GF-D8 (cell line): Measurements from ENCODE around the gene BSN.

ENCODE experiments used
- DNase-seq: peaks from one replicate; lab custom pipeline; 2025; lab: John Stamatoyannopoulos, UW

The BSN gene

GRCh38 chr3:49716169-49716568, 161.9 kb downstream of the BSN start:
- DNase-seq: no peak

DNA sequence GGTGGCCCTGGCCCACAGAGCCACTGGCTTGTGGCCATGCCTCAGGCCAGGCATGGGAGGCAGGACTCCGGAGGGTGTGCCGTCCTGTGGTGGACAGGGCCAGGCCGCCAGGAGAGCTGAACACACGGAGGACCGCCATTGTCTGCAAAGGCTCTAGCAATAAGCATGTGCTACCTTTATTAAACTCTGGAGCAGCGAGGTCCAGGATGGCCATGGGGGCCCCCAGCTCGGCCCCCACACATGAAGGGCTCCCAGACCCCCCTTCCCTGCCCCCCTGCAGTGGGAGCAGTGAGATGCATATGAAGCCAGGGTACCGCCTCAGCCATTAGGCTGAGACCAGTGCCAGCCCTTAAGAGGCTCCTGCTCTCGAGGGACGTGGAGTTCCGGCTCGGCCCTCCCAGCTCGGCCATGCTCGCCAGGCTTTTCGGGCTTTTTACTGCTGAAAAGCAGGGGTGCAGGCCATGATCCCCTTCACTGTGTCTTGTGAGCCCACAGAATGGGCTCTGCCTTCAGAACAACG, 162.5 kb downstream of the BSN start:
- no peak for DNase-seq

- no peak for DNase-seq
Observed at GRCh38 chr3:49717211-49717958, 163.1 kb downstream of the BSN start.

GRCh38 chr3:49717959-49718857, 163.9 kb downstream of the BSN start:
- no peak for DNase-seq

DNA sequence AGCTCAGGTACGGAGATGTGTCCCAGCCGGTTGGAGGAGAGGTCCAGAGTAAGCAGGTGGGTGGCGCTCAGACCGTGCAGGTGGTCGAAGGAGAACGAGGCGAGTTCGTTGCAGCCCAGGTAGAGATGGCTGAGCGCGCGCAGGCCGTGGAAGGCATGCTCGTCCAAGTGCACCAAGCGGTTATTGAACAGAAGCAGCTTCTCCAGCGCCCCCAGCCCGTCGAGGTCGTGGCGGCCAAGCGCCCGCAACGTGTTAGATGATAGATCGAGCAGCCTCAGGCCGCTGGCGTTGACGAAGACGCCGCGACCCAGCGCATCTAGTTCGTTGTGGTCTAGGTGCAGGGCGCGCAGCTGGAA, 164.6 kb downstream of the BSN start:
- no peak for DNase-seq

DNA sequence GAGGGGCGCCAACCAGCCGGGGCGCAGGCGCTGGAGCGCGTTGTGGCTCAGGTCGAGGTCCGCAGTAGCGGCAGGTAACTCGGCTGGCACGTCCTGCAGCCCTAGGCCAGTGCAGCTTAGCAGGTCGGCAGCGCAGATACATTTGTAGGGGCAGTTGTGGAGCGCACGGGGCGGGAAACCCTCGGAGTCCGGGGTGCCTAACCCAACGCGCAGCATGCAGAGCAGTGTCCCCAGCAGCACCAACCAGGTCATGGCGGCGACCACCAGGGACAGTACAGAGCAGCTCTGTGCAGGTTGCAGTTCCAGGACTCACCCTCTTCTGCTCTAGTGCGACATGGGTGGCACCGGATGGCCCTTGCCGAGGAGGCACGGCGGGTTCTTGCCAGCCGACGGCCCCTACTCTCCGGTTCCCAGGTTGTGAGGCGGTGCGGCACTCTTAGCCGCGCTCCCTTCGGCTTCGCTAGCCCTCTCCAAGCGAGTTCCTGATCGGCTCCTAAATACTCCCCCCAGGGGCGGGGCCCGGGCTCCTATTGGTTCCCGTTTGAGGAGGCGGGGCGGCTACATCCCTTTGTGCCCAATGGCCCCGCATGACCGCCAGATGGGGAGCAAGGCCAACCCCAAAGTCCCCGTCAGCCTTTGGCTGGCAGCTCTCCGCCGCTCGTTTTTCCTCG, 165.1 kb downstream of the BSN start, which contains the start of gene AMIGO3:
Gene AMIGO3 (minus strand): TSS at position 471 of the 671 bp plus-strand sequence. CDS start 219 bp downstream, at position 252.
- DNase-seq: no peak
